OCI-LY7 (cell line): Measurements from ENCODE around the gene ARHGAP35.

Experiments
- EZH2phosphoT487 ChIP-seq: fragments of 200-600 bp; sonication (generic); IDR thresholded peaks from 2 replicates; pipeline ENCODE4 v1.6.1; 2018; ENCODE audit warnings: low read depth, borderline replicate concordance, mild to moderate bottlenecking, mixed run types, antibody characterized with exemption, low read length, moderate library complexity, mixed read lengths
- TF ChIP-seq, protein P1 (sequence below): fragments of 200-600 bp; sonication (generic); conservative IDR thresholded peaks from 2 replicates; pipeline ENCODE4 v1.5.1; 2014; ENCODE audit warnings: mild to moderate bottlenecking, antibody characterized with exemption, low read length, moderate library complexity, mixed read lengths

- TF ChIP-seq, protein P1, sequence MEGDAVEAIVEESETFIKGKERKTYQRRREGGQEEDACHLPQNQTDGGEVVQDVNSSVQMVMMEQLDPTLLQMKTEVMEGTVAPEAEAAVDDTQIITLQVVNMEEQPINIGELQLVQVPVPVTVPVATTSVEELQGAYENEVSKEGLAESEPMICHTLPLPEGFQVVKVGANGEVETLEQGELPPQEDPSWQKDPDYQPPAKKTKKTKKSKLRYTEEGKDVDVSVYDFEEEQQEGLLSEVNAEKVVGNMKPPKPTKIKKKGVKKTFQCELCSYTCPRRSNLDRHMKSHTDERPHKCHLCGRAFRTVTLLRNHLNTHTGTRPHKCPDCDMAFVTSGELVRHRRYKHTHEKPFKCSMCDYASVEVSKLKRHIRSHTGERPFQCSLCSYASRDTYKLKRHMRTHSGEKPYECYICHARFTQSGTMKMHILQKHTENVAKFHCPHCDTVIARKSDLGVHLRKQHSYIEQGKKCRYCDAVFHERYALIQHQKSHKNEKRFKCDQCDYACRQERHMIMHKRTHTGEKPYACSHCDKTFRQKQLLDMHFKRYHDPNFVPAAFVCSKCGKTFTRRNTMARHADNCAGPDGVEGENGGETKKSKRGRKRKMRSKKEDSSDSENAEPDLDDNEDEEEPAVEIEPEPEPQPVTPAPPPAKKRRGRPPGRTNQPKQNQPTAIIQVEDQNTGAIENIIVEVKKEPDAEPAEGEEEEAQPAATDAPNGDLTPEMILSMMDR = no peak
- TF ChIP-seq EZH2phosphoT487 = no peak
Observed at GRCh38 chr19:46886546-46887239, 25.9 kb downstream of the ARHGAP35 start.
